ENCODE data around the gene FREM1.
"Not testable (repeated sequence)": the region's sequence is repeated elsewhere in the genome, so short reads cannot be mapped to it uniquely, and the experiment has no call there.

FREM1 gene

GRCh38 chr9:14909961-14910805 lies at the start of gene FREM1:
FREM1 (minus strand) TSS chr9:14910428; CDS start chr9:14868977, 41,451 bp downstream.
- DNase-seq (ENCODE audit: low spot score): no peak

DNA sequence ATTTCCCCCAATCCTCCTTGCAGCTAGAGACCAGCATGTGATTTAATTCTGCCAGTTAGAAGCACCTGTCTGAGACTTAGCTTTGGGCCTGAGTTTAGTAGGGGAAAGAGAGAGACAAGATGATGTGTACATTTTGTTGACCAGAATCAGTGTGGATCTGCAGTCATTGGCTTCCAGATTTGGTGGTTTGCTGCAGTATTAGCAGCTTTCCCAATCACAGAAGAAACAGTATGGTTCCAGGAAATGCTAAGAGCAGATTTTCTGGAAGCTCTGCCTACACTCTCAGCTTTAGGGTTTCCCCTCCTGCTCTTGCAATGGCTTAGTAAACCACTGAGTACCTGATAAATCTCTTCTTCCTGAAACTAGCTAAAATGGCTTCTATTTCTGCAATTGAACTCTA lies 48.8 kb upstream of the FREM1 start:
- no peak for DNase-seq (ENCODE audit: low spot score)

- no peak for DNase-seq (ENCODE audit: low spot score)
These were observed 46.9 kb upstream of the FREM1 start for GRCh38 chr9:14957109-14957508.

- DNase-seq (ENCODE audit: low spot score): no peak
These were observed 46.0 kb upstream of the FREM1 start for GRCh38 chr9:14956208-14956607.

DNA sequence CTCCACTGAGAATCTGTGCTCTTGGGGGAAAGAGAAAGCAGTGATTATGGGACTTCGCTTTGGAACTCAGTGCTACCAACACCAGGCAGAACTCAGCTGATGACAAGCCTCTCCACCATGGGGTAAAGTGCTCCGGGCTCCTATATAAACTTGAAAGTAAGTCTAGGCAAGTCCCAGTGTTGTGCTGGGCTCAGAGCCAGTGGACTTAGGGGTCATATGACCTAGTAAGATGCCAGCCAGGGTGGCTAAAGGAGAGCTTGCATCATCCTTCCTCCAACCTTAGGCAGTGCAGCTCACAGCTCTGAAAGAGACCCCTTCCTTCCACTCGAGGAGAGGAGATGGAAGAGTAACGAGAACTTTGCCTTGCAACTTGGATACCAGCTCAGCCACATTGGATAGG lies 35.1 kb upstream of the FREM1 start:
- DNase-seq (ENCODE audit: low spot score): no peak

GRCh38 chr9:14941501-14942405 lies 31.5 kb upstream of the FREM1 start:
- DNase-seq (ENCODE audit: low spot score): no peak

- no peak for DNase-seq (ENCODE audit: low spot score)
These were observed 29.1 kb upstream of the FREM1 start for GRCh38 chr9:14939378-14939777.

- no peak for DNase-seq (ENCODE audit: low spot score)
These were observed 27.0 kb upstream of the FREM1 start for GRCh38 chr9:14937216-14937615.

- no peak for DNase-seq (ENCODE audit: low spot score)
These were observed 26.3 kb upstream of the FREM1 start for GRCh38 chr9:14936491-14936890.

GRCh38 chr9:14935964-14936363 lies 25.7 kb upstream of the FREM1 start:
- DNase-seq (ENCODE audit: low spot score): no peak

DNA sequence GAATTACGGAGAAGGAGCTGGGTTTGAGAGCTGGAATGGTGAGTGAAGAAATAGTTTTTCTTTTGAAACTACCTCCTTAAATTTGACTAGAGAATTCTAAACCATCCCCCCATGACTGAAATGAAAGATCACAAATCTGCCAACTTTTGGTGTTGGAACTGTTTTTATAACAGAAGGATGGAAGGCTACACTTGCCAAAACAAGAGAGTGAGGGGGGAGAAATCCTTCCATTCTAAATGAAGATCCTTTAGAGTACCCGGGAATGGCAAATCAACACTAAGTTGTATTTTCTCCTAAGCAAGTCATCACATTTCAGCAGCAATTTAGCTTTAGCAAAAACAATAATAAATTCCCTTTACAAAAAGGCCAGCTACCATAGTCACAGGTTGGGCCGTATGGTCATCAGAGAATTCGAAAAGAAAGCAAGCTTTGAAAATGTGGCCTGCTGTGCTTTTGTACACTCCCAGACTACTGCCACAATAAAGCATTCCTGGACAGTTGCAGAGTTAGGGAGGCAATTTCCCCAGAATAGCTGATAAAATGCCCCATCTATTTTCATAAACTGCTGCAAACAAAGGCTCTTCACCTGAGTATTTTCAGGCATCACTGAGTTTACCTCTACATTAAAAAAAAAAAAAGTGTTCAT lies 25.0 kb upstream of the FREM1 start:
- no peak for DNase-seq (ENCODE audit: low spot score)

- DNase-seq (ENCODE audit: low spot score): no peak
These were observed 22.4 kb upstream of the FREM1 start for GRCh38 chr9:14932641-14933040.

- DNase-seq (ENCODE audit: low spot score): no peak
These were observed 22.0 kb upstream of the FREM1 start for GRCh38 chr9:14932231-14932630.

DNA sequence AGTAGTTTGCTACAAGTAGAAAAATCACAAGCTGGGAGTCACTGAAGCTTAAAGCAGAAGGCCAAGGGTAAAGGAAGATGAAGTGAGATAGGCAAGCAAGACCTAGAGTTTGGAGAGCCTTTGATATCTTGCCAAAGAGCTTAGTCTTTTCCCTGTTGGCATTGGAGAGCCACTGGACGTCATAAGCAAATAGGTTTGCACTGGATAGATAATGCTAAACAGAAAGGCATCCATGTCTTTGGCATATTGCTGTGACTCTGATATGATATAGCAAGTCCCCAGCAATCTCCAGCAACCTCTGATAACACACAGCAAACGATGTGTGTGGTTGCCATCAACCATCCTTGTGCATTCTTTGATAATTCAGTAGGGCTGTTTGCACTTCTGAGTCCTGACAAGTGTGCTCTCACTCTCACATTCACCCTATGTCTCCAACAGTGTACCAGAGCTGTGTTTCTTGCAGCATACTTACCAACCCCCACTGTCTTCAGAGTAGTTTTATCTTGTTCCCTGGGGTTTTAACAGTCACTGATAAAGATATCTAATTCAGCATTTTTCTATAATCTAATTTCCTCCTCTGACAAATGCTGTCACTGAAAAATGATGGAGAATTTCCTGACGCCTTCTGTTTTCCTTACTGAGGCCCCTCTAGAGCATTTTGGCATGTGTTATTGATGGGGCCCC lies 16.9 kb upstream of the FREM1 start:
- no peak for DNase-seq (ENCODE audit: low spot score)

DNA sequence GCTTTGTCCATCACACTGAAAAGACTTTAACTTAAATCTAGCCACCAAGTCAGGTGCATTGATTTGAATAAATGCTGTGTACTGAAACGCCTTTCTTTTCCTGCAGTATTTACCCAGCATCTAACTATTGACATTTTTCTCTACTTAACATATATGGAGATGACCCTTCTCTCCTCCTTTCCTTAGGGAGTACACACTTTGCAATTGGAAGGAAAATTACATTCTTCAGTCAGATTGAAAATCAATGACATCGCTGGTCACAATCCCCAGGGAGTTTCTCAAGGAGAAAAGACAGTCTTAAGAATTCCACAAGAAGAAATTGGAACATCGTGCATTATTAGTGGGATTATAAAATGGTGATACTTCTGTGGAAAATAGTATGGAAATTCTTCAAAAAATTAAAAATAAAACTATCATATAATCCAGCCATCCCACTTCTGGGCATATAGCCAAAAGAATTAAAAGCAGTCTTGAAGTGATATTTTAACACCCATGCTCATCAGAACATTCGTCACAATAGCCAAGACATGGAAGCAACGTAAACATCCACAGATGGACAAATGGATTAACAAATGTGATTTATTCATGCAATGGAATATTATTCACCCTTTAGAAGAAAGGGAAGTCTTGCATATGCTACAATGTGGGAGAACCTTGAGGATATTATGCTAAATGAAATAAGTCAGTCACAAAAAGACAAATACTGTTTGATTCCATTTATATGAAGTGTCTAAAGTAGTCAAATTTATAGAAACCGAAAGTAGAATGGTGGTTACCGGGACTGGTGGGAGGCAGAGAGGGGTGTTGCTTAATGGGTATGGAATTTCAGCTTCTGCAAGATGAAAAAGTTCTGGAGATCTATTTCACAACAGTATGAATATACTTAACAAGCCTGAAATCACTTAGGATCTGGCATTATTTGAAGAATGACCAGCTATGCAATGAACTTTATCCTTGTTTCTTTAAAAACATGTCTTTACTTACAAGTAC lies 14.3 kb upstream of the FREM1 start:
- DNase-seq (ENCODE audit: low spot score): peak; percentile 15

DNA sequence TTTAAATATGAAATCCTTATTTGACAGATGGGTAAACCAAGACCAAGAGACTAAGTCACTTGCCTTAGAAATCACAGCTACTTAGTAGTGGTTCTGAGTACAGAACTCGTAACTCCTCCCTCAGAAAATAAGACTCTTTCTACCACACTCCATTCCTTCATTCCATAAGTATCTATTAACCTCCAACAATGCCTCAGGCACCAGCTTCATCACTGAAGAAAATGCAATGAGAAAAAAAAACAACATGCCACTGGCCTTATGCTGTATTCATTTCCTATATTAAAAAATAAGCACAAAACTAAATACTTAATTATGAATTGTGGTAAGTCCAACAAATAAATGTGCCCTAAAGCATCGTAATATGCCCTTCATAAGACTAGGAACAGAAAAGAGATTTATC lies 13.5 kb upstream of the FREM1 start:
- DNase-seq (ENCODE audit: low spot score): no peak

GRCh38 chr9:14920805-14921204 lies 10.6 kb upstream of the FREM1 start:
- not testable (repeated sequence) for DNase-seq (ENCODE audit: low spot score)

GRCh38 chr9:14913366-14913765 lies 3.1 kb upstream of the FREM1 start:
- no peak for DNase-seq (ENCODE audit: low spot score)

DNA sequence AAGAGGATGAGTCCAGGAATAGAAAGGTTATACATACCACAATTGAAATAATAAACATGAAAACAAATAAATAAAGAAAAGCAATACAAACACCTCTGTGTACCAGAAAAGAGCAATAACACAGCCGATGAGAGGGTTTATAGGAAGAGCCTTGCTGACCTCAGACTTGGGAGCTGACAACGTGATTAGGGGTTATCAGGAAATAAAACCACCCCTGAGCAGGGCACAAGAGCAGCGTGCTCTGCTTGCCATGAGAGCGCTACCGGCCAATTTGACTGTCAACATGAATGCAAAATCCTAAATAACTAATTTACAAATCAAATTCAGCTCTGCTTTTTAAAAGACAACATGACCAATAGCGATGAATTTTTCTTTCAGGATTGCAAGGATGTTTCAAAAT lies 2.6 kb upstream of the FREM1 start:
- no peak for DNase-seq (ENCODE audit: low spot score)

DNA sequence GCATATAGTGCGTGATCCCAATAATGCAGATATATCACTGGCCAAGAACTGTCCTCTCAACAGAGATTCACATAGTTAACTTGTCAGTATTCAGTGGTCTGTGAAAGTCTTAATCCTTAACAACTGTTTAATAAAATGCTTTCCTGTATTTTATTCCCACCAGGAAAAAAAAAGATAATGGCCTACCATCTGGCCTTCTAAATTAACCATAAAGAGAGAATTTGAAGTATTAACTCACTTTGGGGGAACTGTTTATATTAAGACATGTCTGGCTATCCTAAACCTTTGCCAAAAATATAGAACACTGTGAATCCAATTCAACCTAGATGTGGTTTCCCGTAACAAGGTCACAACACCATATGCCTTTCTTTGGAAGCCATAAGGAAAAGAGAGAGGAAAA lies 818 bp upstream of the FREM1 start:
- no peak for DNase-seq (ENCODE audit: low spot score)

- no peak for DNase-seq (ENCODE audit: low spot score)
These were observed 647 bp downstream of the FREM1 start for GRCh38 chr9:14909601-14909960.
